VCaP (cell line): ENCODE results near the gene RNF8.
"Not testable (repeated sequence)": the region's sequence is repeated elsewhere in the genome, so short reads cannot be mapped to it uniquely, and the experiment has no call there.

Source experiments
- H3K27ac ChIP-seq: fragments of 450-650 bp; 2 replicates; pipeline ENCODE4 v1.5.1; 2017
- CTCF ChIP-seq: fragments of 450-650 bp; conservative IDR thresholded peaks from 2 replicates; pipeline ENCODE4 v1.5.1; 2017; ENCODE audit warnings: mild to moderate bottlenecking, moderate library complexity

The RNF8 gene

DNA sequence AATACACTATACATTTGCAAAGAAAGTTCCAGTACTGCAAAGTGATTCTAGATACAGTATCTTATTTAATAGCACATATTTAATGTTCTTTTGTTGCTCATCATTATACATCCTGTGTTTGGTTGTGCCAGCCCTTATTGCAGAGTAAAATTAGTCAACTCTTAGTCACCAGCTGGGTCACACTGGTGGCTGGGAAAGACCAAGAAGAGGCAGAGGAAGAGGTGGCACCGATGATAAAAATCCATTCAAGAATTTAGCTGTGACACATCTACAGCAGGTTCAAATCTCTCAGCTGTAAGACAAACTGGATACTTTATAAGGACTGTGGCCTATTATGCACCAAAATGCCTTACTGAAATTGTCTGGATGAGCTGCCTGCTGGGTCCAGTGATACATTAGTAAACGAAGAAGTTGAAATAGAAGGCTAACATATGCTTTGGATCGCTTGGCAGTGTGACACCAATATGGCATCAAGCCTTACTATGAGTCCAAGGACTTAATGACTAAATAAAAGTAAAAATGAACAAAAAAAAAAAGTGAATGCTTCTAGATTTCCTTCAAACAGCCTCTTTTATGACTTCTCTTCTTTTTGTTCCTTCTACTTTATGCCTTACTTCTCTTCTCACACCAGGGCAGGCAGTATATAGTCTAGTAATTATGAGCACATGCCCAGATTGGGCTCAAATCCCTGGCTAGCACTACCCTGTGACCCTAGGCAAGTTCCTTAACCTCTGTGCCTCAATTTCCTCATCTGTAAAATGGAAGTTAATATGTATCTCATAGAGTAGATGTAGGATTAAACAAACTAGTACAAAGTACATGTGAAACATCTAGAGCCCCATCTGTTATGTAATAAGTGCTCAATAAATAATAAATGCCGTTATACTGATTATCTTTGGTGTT lies 29.4 kb upstream of the RNF8 start:
- no peak overlapping the region for H3K27ac ChIP-seq
- no peak for TF ChIP-seq CTCF

DNA sequence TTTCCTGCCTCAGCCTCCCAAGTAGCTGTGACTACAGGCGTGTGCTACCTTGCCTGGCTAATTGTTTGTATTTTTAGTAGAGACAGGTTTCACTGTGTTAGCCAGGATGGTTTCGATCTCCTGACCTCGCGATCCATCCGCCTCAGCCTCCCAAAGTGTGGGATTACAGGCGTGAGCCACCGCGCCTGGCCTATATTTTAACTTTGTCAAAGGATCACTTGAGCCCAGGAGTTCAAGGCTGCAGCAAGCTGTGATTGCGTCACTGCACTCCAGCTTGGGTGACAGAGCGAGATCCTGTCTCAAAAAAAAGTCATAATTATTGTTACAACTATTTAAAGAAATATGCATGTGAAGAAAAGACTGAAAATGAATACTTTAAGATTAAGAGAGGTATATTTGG lies 23.4 kb upstream of the RNF8 start:
- H3K27ac ChIP-seq = not testable (repeated sequence)

- H3K27ac ChIP-seq = no peak overlapping the region
- no peak for TF ChIP-seq CTCF
Observed at GRCh38 chr6:37331047-37331446, 22.7 kb upstream of the RNF8 start.

DNA sequence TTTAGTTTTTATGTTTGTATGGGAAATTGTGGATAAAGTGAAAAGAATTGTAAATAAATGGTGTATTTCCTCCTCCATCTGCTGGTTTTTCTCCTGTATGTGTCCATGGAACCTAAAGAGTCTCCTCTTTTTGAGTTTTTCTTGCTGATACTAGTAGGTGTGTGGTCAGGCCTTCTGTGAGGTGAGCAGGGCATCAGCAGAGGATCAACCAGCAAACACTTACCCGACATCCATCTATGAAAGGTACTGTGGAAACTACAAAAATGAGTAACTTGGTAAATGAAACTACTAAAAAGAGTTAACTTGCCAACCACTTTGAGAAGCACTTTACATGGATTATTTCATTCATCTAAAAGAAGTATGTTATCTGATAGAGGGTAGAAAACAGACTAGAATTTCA lies 20.9 kb upstream of the RNF8 start:
- no peak overlapping the region for H3K27ac ChIP-seq
- no peak for TF ChIP-seq CTCF

DNA sequence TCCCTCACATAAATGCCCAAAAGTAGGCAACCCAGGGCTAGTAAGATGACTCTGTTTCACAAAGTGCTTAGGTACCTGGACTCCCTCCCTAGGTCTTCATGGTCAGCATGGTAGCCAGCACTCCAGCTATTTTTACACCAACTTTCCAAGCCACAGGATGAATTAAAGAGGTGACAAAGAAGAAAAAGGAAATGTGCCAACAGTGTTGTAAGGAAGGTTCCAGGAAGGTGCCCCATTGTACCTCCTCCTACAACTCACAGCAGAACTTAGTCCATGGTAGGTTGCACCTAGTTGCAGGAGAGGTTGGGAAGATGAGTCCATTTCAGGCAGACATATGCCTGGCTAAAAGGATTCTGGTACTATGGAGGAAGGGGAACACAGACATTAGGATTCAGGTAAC lies 19.7 kb upstream of the RNF8 start:
- no peak overlapping the region for H3K27ac ChIP-seq

DNA sequence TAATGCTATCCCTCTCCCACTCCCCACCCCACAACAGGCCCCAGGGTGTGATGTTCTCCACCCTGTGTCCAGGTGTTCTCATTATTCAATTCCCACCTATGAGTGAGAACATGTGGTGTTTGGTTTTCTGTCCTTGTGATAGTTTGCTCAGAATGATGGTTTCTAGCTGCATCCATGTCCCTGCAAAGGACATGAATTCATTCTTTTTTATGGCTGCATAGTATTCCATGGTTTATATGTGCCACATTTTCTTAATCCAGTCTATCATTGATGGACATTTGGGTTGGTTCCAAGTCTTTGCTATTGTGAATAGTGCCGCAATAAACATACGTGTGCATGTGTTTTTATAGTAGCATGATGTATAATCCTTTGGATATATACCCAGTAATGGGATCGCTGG lies 15.5 kb upstream of the RNF8 start:
- peak overlapping the region; percentile 40; the same call in 1 of the 2 replicates for H3K27ac ChIP-seq

More for the DNA sequence above, 19.7 kb upstream of the RNF8 start:
- TF ChIP-seq CTCF = no peak

DNA sequence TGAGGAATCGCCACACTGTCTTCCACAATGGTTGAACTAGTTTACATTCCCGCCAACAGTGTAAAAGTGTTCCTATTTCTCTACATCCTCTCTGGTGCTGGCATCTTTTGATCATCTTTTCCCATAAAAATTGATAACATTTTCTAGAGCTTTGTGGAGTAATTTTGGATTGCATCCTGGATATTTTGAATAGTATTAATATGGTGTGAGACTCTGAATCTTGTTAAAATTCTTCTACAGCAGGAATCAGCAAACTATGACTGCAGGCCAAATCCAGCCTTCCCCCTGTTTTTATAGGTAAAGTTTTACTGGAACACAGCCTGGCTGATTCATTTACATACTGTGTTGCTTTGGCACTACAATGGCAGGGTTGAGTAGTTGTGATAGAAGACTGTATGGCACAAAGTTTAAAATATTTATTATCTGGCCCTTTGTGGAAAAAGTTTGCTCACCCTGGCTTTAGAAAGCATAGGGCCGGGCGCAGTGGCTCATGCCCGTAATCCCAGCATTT lies 15.0 kb upstream of the RNF8 start:
- no peak for TF ChIP-seq CTCF
- peak overlapping the region; percentile 40; the same call in 1 of the 2 replicates for H3K27ac ChIP-seq

GRCh38 chr6:37339741-37340638 lies 13.8 kb upstream of the RNF8 start:
- TF ChIP-seq CTCF = no peak
- H3K27ac ChIP-seq = peak overlapping the region; percentile 40; the same call in 1 of the 2 replicates
